Panc1 (cell line): ENCODE results near the gene RAB18. TPM values are rescaled to one million over a fixed set of nuclear protein-coding genes. Genes with fewer than 3 reads are reported as not detected.

ENCODE experiments used
- ATAC-seq: fragments of 200-7000 bp; cut with Tn5 transposase; 2 replicates; pipeline ENCODE4 v1.9.1; 2020; ENCODE audit warnings: mild to moderate bottlenecking, moderate library complexity
- BruUV-seq: library from RNA; stranded (reverse); fragments of 400-500 nt; replicated peaks from 2 replicates; lab custom pipeline; 2021; lab: Mats Ljungman, UMichigan
- CTCF ChIA-PET: fragments of 300-600 bp; sonication (Branson Sonifier 250); formaldehyde crosslinking; loops from one replicate; lab custom pipeline; 2022; ENCODE audit warnings: antibody characterized with exemption; lab: Charles Lee
- POLR2A ChIA-PET: fragments of 300-600 bp; sonication (Branson Sonifier 250); formaldehyde crosslinking; loops from one replicate; lab custom pipeline; 2022; ENCODE audit warnings: antibody characterized with exemption; lab: Charles Lee
- DNase-seq: peaks from one replicate; pipeline ENCODE4 v3.0.0-alpha.2; 2010; ENCODE audit warnings: low read depth, low spot score
- H3K27ac ChIP-seq: 2 replicates; pipeline ENCODE4 v1.5.1; 2011; ENCODE audit warnings: mild to moderate bottlenecking, low read length, inconsistent platforms
- H3K27me3 ChIP-seq: fragments of 200-500 bp; sonication (Bioruptor generic); 2 replicates; pipeline ENCODE4 v1.6.0; 2014; ENCODE audit warnings: low read length, inconsistent platforms; ENCODE audit not compliant: control insufficient read depth, insufficient read depth
- H3K36me3 ChIP-seq: fragments of 200-500 bp; sonication (Bioruptor generic); 2 replicates; pipeline ENCODE4 v1.5.1; 2014; ENCODE audit warnings: inconsistent platforms, mild to moderate bottlenecking, low read length, moderate library complexity; ENCODE audit not compliant: control insufficient read depth, insufficient read depth
- H3K4me1 ChIP-seq: 2 replicates; pipeline ENCODE4 v1.5.1; 2011; ENCODE audit warnings: inconsistent platforms, mild to moderate bottlenecking, low read length, moderate library complexity; ENCODE audit not compliant: control insufficient read depth, insufficient read depth
- H3K4me3 ChIP-seq, 2 experiments: 2 replicates each; pipeline ENCODE4 v1.5.1; 2011 to 2012; ENCODE audit warnings: low read depth in 2 of 2, low read length in 2 of 2, mild to moderate bottlenecking in 2 of 2, inconsistent platforms in 1 of 2, moderate library complexity in 1 of 2
- H3K9me3 ChIP-seq: fragments of 200-500 bp; sonication (Bioruptor generic); 2 replicates; pipeline ENCODE4 v1.5.1; 2014; ENCODE audit warnings: low read depth, mild to moderate bottlenecking, inconsistent platforms, low read length, moderate library complexity; ENCODE audit not compliant: control insufficient read depth, insufficient read depth
- CTCF ChIP-seq: fragments of 450-650 bp; IDR thresholded peaks from 2 replicates; pipeline ENCODE4 v1.5.1; 2017; ENCODE audit warnings: mild to moderate bottlenecking
- POLR2AphosphoS5 ChIP-seq: IDR thresholded peaks from 2 replicates; pipeline ENCODE4 v1.6.1; 2012; ENCODE audit warnings: mild to moderate bottlenecking, low read depth, low read length, moderate library complexity
- REST ChIP-seq, 2 experiments: IDR thresholded peaks; 2 replicates each; pipeline ENCODE4 v1.6.1; 2011 to 2012; ENCODE audit warnings: low read depth in 2 of 2, control low read depth in 1 of 2, low read length in 1 of 2, mild to moderate bottlenecking in 1 of 2, moderate library complexity in 1 of 2; ENCODE audit not compliant: insufficient read depth in 1 of 2
- SIN3A ChIP-seq: IDR thresholded peaks from 2 replicates; pipeline ENCODE4 v1.6.1; 2012; ENCODE audit warnings: low read depth, mild to moderate bottlenecking, low read length, moderate library complexity, borderline replicate concordance; ENCODE audit not compliant: insufficient read depth
- TCF7L2 ChIP-seq: IDR thresholded peaks from 2 replicates; pipeline ENCODE4 v1.6.1; 2011; ENCODE audit warnings: mild to moderate bottlenecking, low read depth, low read length, inconsistent platforms
- in situ Hi-C: cut with HindIII; loops from 2 replicates; pipeline ENCODE4 v1.10.0; 2016; ENCODE audit warnings: low sequenced_read_pairs, low pct_unique_long_range_greater_than_20kb
- intact Hi-C: fragments of 100-400 bp; cut with micrococcal nuclease; formaldehyde crosslinking; loops from one replicate; pipeline ENCODE4 v1.10.0; 2022; ENCODE audit not compliant: unreplicated experiment
- total RNA-seq: library from RNA; stranded (reverse); gene quantifications from one replicate; pipeline ENCODE4 v1.2.1, GENCODE V29; 2021; ENCODE audit not compliant: unreplicated experiment

RAB18 gene
- total RNA-seq, 1 experiment from 2014 or later = 55.4 TPM

- ATAC-seq = no peak
- Histone ChIP-seq H3K27me3 (no peaks in the 10 kb centered on the region), H3K27ac (no peak overlapping the region), H3K36me3 (no peaks in the 10 kb centered on the region), H3K4me3 (no peak overlapping the region), H3K4me1 (no peaks in the 10 kb centered on the region), H3K9me3 (no peaks in the 10 kb centered on the region)
- DNase-seq = no peak
- BruUV-seq = no TSS peak
- ChIA-PET POLR2A (no interaction called here), CTCF (no interaction called here)
- TF ChIP-seq TCF7L2 (no peak), REST (IDR thresholded peaks at IDR 0.05; ENCODE audit: insufficient read depth in 1 of 2, low read depth in 2 of 2, low read length in 1 of 2) (no peak), CTCF (no peak), SIN3A (no peak), POLR2AphosphoS5 (no peak)
- in situ Hi-C loops = no loop called here
- intact Hi-C loops = no loop called here
These were observed 8.0 kb upstream of the RAB18 start for GRCh38 chr10:27496137-27496536.

GRCh38 chr10:27500096-27500495, 4.0 kb upstream of the RAB18 start:
- Histone ChIP-seq H3K4me1 (peaks cover 2% of the 10 kb centered on the region; the same call in 1 of the 2 replicates), H3K27ac (no peak overlapping the region), H3K4me3 (no peak overlapping the region), H3K27me3 (no peaks in the 10 kb centered on the region), H3K9me3 (no peaks in the 10 kb centered on the region), H3K36me3 (peaks cover 2% of the 10 kb centered on the region; the same call in 1 of the 2 replicates)
- POLR2A ChIA-PET = no interaction called here
- DNase-seq = no peak
- intact Hi-C loops (no loop called here), in situ Hi-C loops (no loop called here)
- BruUV-seq = no TSS peak
- no peak for ATAC-seq
- CTCF ChIA-PET = no interaction called here
- no peak for TF ChIP-seq SIN3A

GRCh38 chr10:27500886-27501285, 3.2 kb upstream of the RAB18 start:
- no peak for ATAC-seq
- Histone ChIP-seq H3K36me3 (peaks cover 2% of the 10 kb centered on the region; the same call in 1 of the 2 replicates), H3K27me3 (no peaks in the 10 kb centered on the region), H3K27ac (no peak overlapping the region), H3K4me3 (no peak overlapping the region), H3K9me3 (no peaks in the 10 kb centered on the region), H3K4me1 (peaks cover 2% of the 10 kb centered on the region; the same call in 1 of the 2 replicates)
- BruUV-seq = no TSS peak
- POLR2A ChIA-PET = no interaction called here
- in situ Hi-C loops (no loop called here), intact Hi-C loops (no loop called here)
- no peak for DNase-seq
- CTCF ChIA-PET = no interaction called here
- TF ChIP-seq SIN3A (no peak), CTCF (no peak), REST (IDR thresholded peaks at IDR 0.05; ENCODE audit: insufficient read depth in 1 of 2, low read depth in 2 of 2, low read length in 1 of 2) (no peak), TCF7L2 (no peak), POLR2AphosphoS5 (no peak)
